Measurements from ENCODE around the gene ZNHIT6.

- TF ChIP-seq CTCF (IDR thresholded peaks at IDR 0.05) (no peak), POLR2A (IDR thresholded peaks at IDR 0.05) (no peak)
Measured at GRCh38 chr1:85616364-85616705, 91.9 kb downstream of the ZNHIT6 start.

Measured in esophagus squamous epithelium (tissue), 4 donors.